GM18519 (cell line): ENCODE results near the gene PLEKHM2.

ENCODE experiments used
- ATAC-seq: cut with Tn5 transposase; IDR thresholded peaks from one replicate; pipeline ENCODE4 v1.9.1; 2021; ENCODE audit warnings: mild to moderate bottlenecking, moderate library complexity; ENCODE audit not compliant: unreplicated experiment, low FRiP score

Gene PLEKHM2

DNA sequence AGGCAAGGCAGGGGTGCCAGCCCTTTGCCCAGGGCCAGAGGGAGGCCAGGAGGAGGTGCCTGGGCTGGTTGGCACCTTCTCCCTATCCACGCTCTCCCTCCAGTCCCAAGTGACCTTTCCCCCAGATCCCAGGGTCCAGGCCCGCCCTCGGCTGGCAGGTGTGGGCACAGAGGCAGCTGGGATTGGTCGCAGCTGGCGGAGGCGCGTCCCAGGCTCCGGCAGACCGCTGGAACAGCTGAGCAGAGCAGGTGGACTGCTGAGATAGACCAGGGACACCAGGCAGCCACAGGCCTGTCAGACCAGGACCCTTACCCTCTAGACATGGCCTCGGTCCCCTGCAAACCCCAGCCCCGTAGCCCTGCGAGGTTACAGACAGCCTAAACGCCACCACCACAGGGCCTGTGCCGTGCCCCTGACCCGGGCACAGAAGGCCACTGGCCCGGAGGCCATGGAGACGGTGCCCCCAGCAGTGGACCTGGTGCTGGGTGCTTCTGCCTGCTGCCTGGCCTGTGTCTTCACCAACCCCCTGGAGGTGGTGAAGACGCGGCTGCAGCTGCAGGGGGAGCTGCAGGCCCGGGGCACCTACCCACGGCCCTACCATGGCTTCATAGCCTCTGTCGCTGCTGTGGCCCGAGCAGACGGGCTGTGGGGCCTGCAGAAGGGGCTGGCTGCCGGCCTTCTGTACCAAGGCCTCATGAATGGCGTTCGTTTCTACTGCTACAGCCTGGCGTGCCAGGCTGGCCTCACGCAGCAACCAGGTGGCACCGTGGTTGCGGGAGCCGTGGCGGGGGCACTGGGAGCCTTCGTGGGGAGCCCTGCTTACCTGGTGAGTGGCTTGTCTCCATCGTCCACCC is 52.1 kb downstream of the PLEKHM2 start, which contains the start of gene SLC25A34:
Gene SLC25A34 (plus strand): TSS at position 221 of the 854 bp plus-strand sequence. CDS start 228 bp downstream, at position 449.
- no peak for ATAC-seq

DNA sequence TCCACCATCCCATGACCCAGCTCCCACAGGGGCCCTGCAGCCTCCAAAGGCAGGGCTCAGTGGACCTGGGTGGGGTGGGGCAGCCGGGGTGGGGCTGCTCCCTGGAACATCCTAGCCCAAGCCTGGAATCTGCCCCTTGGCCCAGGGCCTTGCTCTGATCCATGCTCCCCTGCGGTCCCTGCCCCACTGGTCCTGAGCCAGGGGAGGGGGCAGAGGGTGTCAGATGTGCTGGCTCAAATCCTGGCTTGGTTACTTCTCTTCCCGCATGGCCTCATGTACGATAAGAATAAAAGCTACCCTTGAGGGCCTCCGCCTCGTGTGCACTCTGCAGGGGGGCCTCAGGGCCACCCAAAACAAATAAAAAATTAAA is 52.8 kb downstream of the PLEKHM2 start:
- no peak for ATAC-seq

DNA sequence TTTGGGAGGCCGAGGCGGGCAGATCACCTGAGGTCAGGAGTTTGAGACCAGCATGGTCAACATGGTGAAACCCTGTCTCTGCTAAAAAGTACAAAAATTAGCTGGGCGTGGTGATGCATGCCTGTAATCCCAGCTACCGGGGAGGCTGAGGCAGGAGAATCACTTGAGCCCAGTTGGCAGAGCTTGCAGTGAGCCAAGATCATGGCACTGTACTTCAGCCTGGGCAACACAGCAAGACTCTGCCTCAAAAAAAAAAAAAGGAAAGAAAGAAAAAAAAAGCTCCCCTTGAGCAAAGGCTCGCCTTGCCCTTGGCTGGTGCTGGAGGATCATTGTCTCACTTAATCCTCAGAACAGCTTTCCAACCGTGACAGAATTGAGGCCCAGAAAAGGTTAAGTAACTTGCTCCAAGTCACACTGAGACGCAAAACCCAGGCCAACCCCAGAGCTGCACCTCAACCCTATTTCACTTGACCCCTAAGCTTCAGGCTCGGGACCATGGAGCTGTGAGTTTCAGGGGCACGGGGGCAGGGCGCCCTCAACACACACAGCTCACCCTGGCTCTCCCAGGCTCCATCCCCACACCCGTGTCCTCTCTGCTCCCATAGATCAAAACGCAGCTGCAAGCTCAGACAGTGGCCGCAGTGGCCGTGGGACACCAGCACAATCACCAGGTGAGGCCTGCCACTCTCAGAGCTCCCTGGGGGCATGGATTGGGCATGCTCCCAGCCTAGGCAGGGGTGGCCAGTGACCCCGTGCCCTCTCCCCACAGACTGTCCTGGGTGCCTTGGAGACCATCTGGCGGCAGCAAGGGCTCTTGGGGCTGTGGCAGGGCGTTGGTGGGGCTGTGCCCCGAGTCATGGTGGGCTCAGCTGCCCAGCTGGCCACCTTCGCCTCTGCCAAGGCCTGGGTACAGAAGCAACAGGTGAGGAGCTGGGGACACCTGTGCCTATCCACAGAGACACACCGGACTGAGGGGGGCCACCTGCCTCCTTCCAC is 53.5 kb downstream of the PLEKHM2 start:
- ATAC-seq, result no peak

DNA sequence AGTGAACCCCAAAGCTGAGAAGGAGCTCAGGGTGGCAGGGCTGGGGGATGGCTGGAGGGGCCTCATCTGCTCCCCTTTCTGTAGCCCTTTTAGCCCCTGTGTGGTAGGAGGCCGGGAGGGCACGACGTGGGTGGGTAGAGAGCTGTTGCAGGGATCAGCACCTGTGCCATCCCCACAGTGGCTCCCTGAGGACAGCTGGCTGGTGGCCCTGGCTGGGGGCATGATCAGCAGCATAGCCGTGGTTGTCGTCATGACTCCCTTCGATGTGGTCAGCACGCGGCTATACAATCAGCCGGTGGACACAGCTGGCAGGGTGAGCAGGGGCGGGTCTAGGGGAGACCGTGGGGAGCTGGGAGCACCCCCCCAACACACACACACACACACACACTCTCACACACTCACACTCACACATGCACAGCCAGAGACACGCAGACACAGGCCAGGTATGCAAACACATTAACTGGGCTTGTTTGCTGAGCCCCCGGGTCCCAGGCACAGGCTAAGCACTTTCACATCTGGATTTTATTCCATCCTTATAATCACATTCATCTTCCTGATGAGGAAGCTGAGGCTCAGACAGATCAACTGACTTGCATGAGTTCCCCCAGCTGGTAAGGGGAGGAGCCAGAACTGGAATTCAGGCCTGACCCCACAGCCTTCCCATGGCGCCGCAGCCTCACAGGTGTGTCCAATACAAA is 54.4 kb downstream of the PLEKHM2 start:
- no peak for ATAC-seq

DNA sequence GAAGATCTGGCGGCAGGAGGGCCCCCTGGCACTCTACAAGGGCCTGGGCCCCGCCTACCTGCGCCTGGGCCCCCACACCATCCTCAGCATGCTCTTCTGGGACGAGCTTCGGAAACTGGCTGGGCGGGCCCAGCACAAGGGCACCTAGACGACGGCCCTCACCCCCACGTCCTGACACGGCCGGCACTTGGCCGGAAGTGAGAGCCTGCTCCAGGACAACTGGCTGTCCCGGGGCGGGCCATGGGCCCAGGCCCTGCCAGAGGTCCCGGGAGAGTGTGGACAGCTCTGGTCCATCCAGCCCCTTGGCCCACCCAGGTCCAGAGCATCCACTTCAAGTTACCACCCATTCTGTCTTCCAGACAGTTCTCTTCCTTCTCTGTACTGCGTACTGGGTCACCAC is 55.1 kb downstream of the PLEKHM2 start:
- no peak for ATAC-seq

DNA sequence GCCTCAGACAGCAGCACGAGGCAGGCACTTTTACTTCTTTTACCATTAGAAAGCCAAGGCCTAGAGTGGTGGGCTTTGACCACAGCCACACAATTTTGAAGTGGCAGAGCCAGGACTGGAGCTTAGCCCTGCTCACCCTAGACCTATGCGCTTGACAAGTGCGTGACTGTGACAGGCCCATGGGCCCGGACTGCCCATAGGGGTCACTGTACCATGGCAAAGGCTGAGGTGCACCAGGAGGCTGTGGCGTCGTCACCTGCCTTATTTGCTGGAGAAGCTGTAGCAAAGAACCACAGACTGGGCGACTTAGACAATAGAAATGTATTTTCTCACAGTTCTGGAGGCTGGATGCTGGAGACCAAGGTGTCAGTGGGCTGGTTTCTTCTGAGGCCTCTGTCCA is 55.6 kb downstream of the PLEKHM2 start:
- ATAC-seq, result no peak

DNA sequence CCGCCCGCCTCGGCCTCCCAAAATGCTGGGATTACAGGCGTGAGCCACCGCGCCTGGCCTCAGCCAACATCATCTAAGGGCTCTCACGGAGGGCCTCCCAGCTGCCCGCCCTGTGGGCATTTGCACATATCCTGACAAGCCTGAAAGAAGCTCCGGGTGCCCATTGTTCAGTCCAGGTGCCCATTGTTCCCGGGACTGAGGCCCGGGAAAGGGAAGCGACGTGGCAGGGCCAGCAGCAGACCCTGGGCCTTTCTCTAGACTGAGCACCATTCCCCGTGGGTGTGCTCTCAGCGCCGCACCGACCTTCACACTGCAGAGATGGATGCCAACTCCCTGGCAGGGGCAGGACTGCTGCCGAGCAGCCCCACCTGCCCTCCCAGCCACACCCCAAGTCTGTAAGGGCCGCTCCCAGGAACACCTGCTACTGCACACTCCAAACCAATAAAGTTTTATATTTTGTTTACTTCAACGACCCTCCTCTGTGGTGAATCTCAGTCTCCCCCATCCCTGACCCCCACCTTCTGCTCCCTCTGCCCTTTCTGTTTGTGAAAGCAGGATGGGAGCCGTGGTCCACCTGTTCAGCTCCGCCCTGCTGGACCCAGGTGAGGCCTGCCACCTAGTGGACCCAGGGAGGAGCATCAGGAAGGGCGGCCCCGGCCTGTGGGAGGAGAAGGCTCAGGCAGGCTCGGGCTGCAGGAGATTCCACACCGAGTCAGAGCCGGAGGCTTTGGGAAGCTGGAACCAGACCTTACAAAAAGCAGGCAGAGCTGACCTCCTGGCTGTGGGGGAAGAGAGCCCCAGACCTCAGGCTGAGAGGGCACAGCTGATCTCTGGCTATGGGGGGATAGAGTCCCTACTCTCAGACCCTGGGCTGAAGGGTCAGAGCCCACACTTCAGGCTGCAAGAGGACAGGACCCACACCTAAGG is 57.1 kb downstream of the PLEKHM2 start:
- no peak for ATAC-seq

DNA sequence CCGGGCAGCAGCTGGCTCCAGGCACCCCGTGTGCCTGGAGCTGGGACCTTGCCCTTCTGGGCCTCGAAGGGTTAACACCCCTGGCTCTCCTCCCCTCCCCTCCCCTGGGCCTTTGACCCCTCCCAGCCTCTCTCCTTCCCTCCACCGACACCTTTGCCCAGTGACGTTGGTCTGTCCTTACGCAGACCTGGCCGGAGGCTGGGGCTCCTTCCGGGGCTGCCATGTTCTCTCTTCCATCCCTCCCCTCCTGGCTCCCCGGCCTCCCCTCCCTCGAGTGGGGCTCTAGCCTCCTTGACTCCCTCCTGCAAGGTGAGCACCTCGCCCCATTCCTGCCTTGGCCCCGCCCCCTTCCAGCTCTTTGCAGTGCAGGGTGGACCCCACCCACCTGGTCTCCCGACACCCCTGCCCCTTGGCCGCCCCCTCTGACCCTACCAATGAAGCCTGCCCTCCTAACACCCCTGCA is 58.2 kb downstream of the PLEKHM2 start, which contains the start of gene TMEM82:
Gene TMEM82 (plus strand): TSS at position 161 of the 463 bp plus-strand sequence. CDS start 61 bp downstream, at position 222.
- no peak for ATAC-seq

DNA sequence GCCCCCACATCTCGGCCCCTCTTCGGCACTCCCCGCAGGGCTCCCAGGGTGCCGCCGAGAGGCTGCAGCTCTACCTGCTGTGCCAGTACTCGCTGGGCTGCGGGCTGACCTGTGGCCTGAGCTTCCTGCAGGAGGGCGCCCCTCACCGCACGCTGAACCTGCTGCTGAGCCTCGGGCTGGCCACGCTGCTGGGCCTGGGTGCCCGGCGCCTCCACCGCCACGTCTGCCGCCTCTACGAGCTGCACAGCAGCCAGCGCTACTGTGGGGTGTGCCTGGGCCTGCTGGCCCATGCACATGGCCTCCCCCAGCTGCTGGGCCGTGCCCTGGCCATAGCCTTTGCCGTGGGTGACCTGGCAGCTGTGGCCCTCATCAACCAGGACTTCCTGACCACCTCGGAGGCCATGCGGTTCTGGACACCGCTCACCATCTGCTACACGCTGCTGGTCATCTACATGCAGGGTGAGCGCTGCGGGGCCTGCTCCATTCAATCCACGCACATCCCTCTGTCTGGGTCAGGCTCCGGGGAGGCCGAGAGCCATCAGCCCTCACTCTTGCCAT is 60.1 kb downstream of the PLEKHM2 start:
- ATAC-seq, result no peak

DNA sequence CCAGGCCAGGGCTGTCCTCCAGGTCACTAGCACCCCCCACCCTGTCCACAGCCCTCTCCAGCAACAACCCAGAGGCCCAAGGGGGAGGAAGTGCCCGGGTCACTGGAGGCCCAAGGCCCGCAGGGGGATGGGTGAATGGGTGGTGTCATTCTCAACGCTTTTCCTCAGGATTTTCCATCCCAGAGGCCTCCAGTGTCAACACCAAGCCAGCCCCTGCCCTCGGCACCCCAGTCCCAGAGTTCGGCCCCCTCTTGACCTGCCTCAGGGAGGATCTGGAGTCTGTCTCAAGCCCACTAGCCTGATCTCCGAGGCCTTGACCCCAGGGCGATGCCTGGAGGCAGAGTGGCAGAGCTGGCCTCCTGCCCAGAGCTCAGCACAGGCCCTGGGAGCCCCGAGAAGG is 63.3 kb downstream of the PLEKHM2 start:
- ATAC-seq, result no peak

DNA sequence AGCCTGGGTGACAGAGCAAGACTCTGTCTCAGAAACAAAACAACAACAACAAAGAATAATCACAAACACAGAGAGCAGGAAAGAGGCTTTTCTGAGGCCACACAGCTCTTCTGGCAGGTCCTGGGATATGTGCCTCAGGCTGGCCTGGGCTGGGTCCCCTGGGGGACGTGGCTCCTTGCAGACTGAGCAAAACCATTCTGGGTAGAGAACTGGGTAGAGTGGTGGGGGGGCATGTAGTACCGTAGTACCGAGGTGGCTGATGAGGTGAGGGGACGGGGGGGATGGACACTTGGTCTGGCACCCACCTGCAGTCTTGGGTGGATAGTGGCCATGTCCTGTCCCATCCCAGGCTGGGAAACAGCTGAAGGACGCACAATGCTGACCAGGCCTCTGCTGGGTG is 64.1 kb downstream of the PLEKHM2 start:
- ATAC-seq, result no peak

DNA sequence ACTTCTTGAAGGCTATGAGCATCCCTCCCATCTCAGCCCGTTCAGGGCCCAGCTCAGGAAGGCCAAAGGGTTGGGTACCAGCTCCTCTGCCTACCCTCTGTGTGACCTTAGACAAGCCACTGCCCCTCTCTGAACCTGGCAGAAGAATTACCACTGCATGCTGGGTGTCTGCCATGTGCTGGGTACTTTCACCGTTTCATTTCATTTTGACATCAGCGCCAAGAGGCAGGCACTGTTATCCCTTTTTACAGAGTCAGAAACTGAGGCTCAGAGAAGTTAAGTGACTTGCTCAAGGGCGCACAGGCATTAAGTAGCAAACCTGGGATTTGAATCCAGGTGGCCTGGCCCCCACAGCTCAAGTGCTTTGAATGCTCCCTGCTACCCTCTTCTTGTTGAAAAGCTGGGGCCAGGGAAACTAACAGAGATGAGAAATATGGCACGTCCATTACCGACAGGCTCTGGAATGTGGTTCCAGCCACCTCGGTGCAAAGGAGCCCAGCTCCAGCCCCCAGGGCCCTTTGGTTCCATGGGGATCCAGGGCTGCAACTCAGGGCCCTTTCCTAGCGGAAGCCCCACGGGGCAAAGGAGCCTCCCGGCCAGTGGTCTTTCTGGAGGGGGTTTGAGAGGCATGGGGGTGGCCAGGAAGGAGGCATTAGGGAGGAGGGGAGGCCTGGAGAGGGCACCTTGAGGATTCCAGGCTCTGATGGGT is 64.7 kb downstream of the PLEKHM2 start:
- ATAC-seq, result no peak

DNA sequence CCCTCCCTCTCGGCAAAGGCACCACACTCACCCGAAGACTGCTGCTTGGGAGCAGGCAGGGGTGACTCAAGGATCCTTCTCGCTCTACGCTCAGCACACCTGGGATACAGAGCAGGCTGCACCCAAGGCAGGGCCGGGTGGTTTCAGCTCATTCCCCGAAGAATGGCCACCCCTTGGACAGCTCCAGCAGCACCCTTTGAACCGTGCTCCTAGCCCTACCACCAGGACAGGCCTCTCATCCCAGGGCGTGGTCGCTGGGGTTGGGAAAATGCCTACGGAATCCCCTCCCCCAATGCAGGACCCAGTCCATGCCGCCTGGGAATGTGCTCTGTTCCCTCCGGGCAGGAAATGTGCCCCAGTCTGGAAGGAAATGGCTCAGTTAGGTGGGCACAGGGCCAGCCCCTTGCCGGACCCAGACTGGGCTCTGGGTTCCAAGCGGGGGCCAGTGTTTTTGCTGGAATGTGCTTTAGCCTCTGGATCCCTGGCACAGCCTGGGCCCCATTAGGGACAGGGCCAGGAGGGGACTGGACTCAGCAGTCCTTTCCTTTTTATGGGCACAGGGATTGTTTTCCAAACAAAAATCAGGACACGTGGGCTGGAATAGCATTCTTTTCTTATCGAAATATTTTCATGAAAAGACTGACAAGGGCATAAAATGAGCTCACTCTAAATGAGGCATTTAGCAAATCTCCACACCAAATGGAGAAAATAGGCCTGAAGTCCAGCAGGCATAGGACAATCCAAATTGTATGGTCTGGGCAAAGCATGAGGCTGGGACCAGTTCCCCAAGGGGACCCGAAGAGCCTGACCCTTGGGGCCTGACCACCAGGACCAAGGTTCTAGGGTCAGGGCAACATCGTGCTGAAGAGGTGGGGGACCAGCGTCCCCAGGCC is 65.5 kb downstream of the PLEKHM2 start:
- ATAC-seq, result no peak

DNA sequence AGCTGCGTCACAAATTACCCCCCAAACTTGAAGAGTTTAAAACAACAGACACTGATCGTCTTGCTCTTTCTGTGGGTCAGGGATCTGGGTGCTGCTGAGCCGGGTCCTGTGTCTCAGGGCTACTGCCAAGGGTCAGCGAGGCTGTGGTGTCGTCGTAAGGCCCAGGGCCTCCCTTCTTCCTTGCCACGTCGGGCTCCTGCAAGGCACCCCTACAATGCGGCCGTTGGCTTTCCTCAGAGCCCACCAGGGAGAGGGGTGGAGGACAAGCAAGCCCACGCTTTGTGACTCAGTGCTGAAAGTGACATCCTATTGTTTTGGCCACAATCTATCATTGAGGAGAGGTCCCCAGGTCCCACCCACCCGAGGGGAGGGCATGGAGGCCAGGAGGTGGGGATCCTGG is 66.8 kb downstream of the PLEKHM2 start:
- ATAC-seq, result no peak

DNA sequence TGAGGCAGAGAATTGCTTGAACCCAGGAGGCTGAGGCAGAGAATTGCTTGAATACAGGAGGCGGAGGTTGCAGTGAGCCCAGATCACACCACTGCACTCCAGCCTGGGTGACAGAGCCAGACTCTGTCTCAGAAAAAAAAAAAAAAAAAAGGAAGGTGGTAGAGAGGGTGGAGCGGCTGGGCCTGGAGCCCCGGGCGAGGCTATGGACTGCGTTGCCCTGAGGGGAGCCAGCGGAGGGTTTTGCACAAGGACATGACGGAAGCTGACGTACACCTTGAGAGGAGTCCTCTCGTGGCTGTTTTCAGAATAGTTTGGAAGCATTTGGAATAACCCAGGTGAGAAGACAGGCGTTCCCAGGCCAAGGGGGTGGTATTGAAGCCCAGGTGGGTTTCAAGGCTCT is 67.6 kb downstream of the PLEKHM2 start:
- ATAC-seq, result no peak

DNA sequence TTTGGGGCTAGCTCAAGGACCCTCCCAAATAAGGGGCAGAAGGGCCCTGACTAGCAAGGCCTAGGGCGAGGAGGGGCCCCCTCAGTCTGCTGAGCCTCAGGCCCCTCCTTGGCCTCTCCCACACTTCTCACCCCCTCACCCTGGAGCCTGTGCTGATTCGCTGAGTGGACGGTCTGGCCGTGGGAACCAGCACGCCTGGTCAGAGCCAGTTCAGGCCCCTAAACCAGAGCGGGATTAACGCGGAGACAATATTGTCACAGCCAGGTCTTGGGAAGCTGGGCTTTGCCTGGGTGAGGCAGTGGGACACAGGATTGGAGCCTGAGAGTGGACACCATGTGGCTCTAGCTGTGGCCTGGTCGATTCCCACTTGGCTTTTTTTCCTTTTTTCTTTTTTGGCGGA is 69.7 kb downstream of the PLEKHM2 start:
- no peak for ATAC-seq

DNA sequence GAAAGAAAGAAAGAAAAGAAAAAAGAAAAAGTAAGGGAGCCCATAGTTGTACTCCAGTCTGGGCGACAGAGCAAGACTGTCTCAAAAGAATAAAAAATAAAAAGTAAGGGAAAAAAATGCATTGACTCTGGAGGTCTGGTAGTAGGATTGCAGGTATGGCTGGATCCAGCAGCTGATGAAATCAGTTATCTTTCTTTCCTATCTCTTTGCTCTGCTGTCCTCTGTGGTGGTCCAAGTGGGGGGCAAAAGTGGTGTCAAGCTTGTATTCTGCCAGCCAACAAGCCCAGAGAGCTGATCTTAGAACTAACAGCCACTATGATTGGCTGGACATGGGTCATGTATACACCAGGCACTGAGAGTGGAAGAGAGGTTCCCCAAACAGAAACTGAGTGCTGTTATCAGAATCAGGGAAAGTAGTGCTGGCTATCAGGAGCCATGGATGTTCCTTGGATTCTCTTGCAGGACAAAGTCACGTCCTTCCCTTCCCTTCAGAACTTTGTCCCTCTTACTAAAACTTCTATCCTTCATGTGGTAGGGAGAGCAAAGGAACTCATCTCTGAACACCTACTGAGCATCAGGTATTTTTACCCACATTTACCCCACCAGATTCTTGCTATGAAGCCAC is 71.0 kb downstream of the PLEKHM2 start:
- ATAC-seq, result no peak
